Measurements from ENCODE around the gene DDIT4. TPM values are rescaled to one million over a fixed set of nuclear protein-coding genes. Genes with fewer than 3 reads are reported as not detected.

DDIT4 gene
- polyA plus RNA-seq, 1 experiment, result 103 TPM

DNA sequence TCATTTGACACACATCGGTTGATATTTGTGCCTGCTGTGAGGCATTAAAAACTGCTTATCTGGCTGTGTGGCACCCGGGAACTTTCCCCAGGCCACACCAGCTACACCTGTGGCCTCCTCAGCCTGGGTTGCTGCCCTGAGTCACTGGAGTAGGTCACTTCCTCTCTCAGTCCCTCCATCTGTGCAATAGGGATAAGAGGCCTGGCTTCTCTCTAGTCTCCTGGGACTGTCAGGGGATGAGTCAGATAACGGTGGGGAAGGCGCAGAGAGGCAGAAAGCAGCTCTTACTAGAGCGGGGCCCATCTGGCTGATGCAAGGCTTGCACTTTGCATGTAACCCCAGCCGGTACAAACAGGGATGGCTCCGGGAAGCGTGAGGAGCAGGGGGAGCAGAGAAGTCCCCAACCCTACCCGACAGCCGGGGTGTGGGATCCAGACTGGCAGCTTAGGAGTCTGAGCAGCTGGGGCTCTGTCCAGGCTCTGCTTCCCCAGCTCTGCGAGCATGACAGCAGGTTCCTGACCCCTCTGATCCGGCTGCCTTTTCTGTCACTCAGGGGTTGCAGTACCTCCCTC is 47.0 kb downstream of the DDIT4 start:
- Histone ChIP-seq H3K4me3 (ENCODE audit: low read depth, low read length) (peak overlapping the region; percentile 17; the same call in 1 of the 2 replicates), H3K9me3 (ENCODE audit: control insufficient read depth, insufficient read depth, low read length) (no peaks in the 10 kb centered on the region; the same call in 1 of the 2 replicates)
- CTCF ChIA-PET, result interaction anchor here (0.6 to 2.4 kb wide), 5 partner anchors 12 to 474 kb away, joined by 3 to 8 read pairs (median 5); no protein-coding TSS in a partner anchor

DNA sequence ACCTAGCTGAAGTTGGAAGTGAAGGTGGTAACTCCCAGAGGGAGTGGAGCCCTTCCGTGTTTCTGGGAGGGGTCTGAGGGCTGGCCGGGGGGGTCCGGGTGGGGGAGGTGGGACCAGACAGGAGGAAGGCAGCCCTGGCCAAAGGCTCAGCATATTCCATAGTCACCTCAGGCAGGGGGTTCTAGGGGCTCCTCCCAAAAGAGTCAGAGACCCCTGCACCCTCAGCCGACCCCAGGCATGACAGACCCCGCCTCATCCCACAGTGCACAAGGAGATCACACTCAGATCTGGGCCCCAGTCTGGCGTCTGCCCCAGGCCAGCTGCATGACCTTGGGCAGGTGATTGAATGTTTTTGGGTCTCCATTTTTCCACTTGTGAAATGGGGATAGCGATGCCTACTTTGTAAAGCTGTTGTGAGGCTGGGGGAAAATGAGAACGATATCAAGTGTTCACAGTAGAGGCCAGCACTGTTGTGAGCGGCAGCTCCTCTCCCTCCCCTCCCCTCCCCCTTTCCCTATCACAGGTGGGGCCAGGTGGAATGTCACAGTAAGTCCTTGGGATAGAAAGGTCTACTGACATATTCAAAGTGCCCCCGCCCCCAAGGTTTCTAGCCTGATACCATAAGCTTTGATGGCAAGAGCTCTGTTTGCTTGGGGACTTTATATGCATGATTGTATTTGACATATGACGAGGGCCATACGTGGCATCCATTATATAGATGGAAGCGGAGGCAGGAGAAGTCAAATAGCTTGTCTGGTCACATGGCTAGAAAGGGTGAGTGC is 47.7 kb downstream of the DDIT4 start:
- Histone ChIP-seq H3K4me3 (ENCODE audit: low read depth, low read length) (peak overlapping the region; percentile 17; the same call in 1 of the 2 replicates), H3K27me3 (ENCODE audit: control insufficient read depth, insufficient read depth, low read length) (no peaks in the 10 kb centered on the region)
- CTCF ChIA-PET, result interaction anchor here (0.6 to 2.4 kb wide), 5 partner anchors 13 to 474 kb away, joined by 3 to 8 read pairs (median 5); no protein-coding TSS in a partner anchor

More for the DNA sequence above, 47.0 kb downstream of the DDIT4 start:
- DNase-seq (ENCODE audit: low read depth, low spot score), result peak; percentile 95
- POLR2A ChIA-PET, result interaction anchor here (0.7 to 5.0 kb wide), 9 partner anchors 9 to 297 kb away, joined by 3 to 75 read pairs (median 4); partner anchors contain the start of gene DDIT4
- H3K27ac ChIP-seq (ENCODE audit: low read depth, low read length), result peak overlapping the region; percentile 100
- H3K27me3 ChIP-seq (ENCODE audit: control insufficient read depth, insufficient read depth, low read length), result no peaks in the 10 kb centered on the region
- TF ChIP-seq, protein P1, sequence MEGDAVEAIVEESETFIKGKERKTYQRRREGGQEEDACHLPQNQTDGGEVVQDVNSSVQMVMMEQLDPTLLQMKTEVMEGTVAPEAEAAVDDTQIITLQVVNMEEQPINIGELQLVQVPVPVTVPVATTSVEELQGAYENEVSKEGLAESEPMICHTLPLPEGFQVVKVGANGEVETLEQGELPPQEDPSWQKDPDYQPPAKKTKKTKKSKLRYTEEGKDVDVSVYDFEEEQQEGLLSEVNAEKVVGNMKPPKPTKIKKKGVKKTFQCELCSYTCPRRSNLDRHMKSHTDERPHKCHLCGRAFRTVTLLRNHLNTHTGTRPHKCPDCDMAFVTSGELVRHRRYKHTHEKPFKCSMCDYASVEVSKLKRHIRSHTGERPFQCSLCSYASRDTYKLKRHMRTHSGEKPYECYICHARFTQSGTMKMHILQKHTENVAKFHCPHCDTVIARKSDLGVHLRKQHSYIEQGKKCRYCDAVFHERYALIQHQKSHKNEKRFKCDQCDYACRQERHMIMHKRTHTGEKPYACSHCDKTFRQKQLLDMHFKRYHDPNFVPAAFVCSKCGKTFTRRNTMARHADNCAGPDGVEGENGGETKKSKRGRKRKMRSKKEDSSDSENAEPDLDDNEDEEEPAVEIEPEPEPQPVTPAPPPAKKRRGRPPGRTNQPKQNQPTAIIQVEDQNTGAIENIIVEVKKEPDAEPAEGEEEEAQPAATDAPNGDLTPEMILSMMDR (IDR thresholded peaks at IDR 0.05; ENCODE audit: low read depth, low read length), result no peak

DNA sequence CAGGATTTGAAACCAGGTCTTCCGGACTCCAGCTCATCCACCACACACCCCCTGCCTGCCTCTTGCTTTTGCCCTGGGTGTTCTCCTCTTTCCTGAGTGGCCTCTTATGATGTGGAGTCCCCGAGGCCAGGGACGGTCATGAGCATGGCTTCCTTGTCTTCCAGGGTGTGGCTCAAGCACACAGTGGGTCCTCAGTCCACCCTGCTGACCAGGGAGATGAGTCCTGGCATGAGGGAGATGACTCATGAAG is 48.2 kb downstream of the DDIT4 start:
- Histone ChIP-seq H3K9me3 (ENCODE audit: control insufficient read depth, insufficient read depth, low read length) (no peaks in the 10 kb centered on the region; the same call in 1 of the 2 replicates), H3K4me3 (ENCODE audit: low read depth, low read length) (no peak overlapping the region), H3K27me3 (ENCODE audit: control insufficient read depth, insufficient read depth, low read length) (no peaks in the 10 kb centered on the region), H3K27ac (ENCODE audit: low read depth, low read length) (peak overlapping the region; percentile 100)
- DNase-seq (ENCODE audit: low read depth, low spot score), result no peak
- ChIA-PET CTCF (interaction anchor here (0.8 to 2.4 kb wide), 3 partner anchors 13 to 425 kb away, joined by 3 to 8 read pairs (median 5); no protein-coding TSS in a partner anchor), POLR2A (interaction anchor here (5.0 kb wide), 1 partner anchor 48 kb away, joined by 75 read pairs; the partner anchor contains the start of gene DDIT4)
- TF ChIP-seq, protein P1 (IDR thresholded peaks at IDR 0.05; ENCODE audit: low read depth, low read length), result no peak

More for the DNA sequence above, 47.7 kb downstream of the DDIT4 start:
- TF ChIP-seq, protein P1 (IDR thresholded peaks at IDR 0.05; ENCODE audit: low read depth, low read length), result no peak
- H3K9me3 ChIP-seq (ENCODE audit: control insufficient read depth, insufficient read depth, low read length), result no peaks in the 10 kb centered on the region; the same call in 1 of the 2 replicates
- H3K27ac ChIP-seq (ENCODE audit: low read depth, low read length), result peak overlapping the region; percentile 100
- POLR2A ChIA-PET, result interaction anchor here (0.7 to 5.0 kb wide), 7 partner anchors 8 to 297 kb away, joined by 3 to 75 read pairs (median 4); partner anchors contain the start of gene DDIT4
- DNase-seq (ENCODE audit: low read depth, low spot score), result no peak

DNA sequence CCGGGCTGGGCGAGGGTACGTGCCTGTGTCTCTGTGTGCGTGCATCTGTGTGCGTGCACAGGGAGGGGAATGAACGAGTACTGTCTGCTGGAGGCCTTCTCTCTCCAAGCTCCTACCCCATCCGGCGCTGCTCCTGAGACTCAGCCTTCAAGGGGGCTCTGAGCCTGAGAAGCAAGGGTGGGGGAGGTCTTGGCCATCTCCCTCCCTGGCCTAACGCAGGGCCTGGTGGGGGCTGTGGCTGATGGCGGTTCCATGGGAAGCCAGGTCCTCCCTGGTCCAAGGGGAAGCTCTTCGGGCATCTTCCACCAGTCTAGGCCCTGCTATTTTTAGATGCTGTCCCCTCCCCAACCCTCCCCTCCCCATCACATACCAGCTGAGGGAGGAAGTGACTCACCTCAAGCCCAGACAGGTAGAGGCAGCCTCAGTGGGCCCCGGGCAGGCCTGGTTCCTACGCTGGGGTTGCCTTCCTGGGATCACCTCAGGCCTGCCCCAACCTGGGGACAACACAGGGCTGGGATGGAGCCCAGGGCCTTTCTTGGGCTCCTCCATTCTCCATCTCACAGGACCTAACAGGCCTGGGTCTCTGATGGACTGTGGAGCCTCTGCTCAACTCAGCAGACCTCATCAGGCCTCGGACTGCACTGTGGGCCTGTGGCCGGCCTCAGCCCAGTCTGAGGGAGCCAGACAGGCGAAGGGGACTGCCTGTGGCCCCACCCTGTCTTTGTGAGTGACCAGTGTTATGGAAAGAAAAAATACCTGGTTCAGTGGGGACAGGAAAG is 48.7 kb downstream of the DDIT4 start:
- POLR2A ChIA-PET, result interaction anchor here (5.0 kb wide), 1 partner anchor 48 kb away, joined by 75 read pairs; the partner anchor contains the start of gene DDIT4
- peak overlapping the region; percentile 100 for H3K27ac ChIP-seq (ENCODE audit: low read depth, low read length)
- CTCF ChIA-PET, result interaction anchor here (2.4 kb wide), 1 partner anchor 426 kb away, joined by 8 read pairs; no protein-coding TSS in a partner anchor
- H3K27me3 ChIP-seq (ENCODE audit: control insufficient read depth, insufficient read depth, low read length), result no peaks in the 10 kb centered on the region
- no peak overlapping the region for H3K4me3 ChIP-seq (ENCODE audit: low read depth, low read length)
- DNase-seq (ENCODE audit: low read depth, low spot score), result no peak
- TF ChIP-seq, protein P1 (IDR thresholded peaks at IDR 0.05; ENCODE audit: low read depth, low read length), result no peak
- no peaks in the 10 kb centered on the region; the same call in 1 of the 2 replicates for H3K9me3 ChIP-seq (ENCODE audit: control insufficient read depth, insufficient read depth, low read length)
